Ovary (tissue), 3 donors: ENCODE results near the gene CDH23.

Experiments used
- CTCF ChIP-seq, 3 donors: fragments of 450-650 bp in 2 of 3; fragments of 200-600 bp in 1 of 3; IDR thresholded peaks; one replicate each; pipeline versions ENCODE4 v1.5.1 to v1.8.0; 2016 to 2022; ENCODE audit warnings: antibody characterized with exemption in 3 of 3, mild to moderate bottlenecking in 1 of 3
- POLR2A ChIP-seq: fragments of 450-650 bp; IDR thresholded peaks from one replicate; pipeline ENCODE4 v1.6.1; 2017; ENCODE audit warnings: antibody characterized with exemption, mild to moderate bottlenecking, moderate library complexity
- donor health status: DM: no; HTN: no; CAD: no.

- TF ChIP-seq CTCF (IDR thresholded peaks at IDR 0.05) (no peak), POLR2A (no peak)
Observed at GRCh38 chr10:71429929-71430328, 33.2 kb downstream of the CDH23 start.
